Measurements from ENCODE around the gene DCHS2. TPM values are rescaled to one million over a fixed set of nuclear protein-coding genes. Genes with fewer than 3 reads are reported as not detected.

DCHS2 gene
- total RNA-seq, 2 donors from 2014 or later, result 0.13 to 0.24 TPM

- no peak overlapping the region for H3K27ac Mint-ChIP-seq
- no peaks in the 10 kb centered on the region for H3K4me1 ChIP-seq (ENCODE audit: control insufficient read depth, insufficient read depth, low read length)
- H3K4me3 Mint-ChIP-seq, result no peak overlapping the region
- no peaks in the 10 kb centered on the region for H3K36me3 Mint-ChIP-seq (ENCODE audit: low read depth)
- 90 to 100% methylated on average over 1 of the region's 1 CpG for WGBS, 2 experiments (ENCODE audit: insufficient coverage in 1 of 2, insufficient read length in 1 of 2)
- no peaks in the 10 kb centered on the region for H3K9me3 Mint-ChIP-seq
- H3K4me3 ChIP-seq (ENCODE audit: low read length), result no peak overlapping the region
- H3K27ac ChIP-seq (ENCODE audit: low read depth, low read length), result no peak overlapping the region
- no peaks in the 10 kb centered on the region for H3K27me3 Mint-ChIP-seq (ENCODE audit: insufficient read depth)
- no peak for DNase-seq
- H3K36me3 ChIP-seq (ENCODE audit: control insufficient read depth, insufficient read depth, low read length), result no peaks in the 10 kb centered on the region
- TF ChIP-seq, protein P1, sequence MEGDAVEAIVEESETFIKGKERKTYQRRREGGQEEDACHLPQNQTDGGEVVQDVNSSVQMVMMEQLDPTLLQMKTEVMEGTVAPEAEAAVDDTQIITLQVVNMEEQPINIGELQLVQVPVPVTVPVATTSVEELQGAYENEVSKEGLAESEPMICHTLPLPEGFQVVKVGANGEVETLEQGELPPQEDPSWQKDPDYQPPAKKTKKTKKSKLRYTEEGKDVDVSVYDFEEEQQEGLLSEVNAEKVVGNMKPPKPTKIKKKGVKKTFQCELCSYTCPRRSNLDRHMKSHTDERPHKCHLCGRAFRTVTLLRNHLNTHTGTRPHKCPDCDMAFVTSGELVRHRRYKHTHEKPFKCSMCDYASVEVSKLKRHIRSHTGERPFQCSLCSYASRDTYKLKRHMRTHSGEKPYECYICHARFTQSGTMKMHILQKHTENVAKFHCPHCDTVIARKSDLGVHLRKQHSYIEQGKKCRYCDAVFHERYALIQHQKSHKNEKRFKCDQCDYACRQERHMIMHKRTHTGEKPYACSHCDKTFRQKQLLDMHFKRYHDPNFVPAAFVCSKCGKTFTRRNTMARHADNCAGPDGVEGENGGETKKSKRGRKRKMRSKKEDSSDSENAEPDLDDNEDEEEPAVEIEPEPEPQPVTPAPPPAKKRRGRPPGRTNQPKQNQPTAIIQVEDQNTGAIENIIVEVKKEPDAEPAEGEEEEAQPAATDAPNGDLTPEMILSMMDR (conservative IDR thresholded peaks at IDR 0.05), result no peak
- no peak overlapping the region for H3K9ac ChIP-seq (ENCODE audit: extremely low read depth, low read length, poor library complexity, severe bottlenecking)
- H3K4me1 Mint-ChIP-seq, result no peaks in the 10 kb centered on the region
- H3K9me3 ChIP-seq (ENCODE audit: control insufficient read depth, low read length), result no peaks in the 10 kb centered on the region
- no peaks in the 10 kb centered on the region for H3K27me3 ChIP-seq (ENCODE audit: control insufficient read depth, insufficient read depth, low read length, poor library complexity, severe bottlenecking)
These were observed 15.4 kb downstream of the DCHS2 start for GRCh38 chr4:154476232-154476631.

DNA sequence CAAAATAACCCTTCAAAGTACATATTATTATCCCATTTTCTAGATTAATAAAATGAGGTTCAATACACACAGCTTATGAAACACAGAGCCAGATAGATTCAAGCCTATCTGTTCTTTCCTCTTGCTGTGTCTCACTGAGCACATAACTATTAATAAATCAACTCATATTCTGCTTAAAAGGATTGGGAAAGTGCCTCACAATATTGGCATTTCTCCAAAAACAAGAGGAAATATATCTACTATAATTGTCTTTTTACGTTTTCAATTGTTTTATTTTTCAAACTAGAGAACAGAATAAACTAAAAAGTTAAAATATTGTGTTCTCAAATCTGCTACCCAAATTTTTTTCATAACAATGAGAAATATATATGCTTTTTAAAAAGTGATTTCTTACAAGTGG, 15.8 kb downstream of the DCHS2 start:
- no peak for DNase-seq
- no peaks in the 10 kb centered on the region for H3K27me3 Mint-ChIP-seq (ENCODE audit: insufficient read depth)
- H3K27ac ChIP-seq (ENCODE audit: low read depth, low read length), result no peak overlapping the region
- no peaks in the 10 kb centered on the region for H3K4me1 Mint-ChIP-seq
- H3K27me3 ChIP-seq (ENCODE audit: control insufficient read depth, insufficient read depth, low read length, poor library complexity, severe bottlenecking), result no peaks in the 10 kb centered on the region
- H3K27ac Mint-ChIP-seq, result no peak overlapping the region
- no peak overlapping the region for H3K4me3 ChIP-seq (ENCODE audit: low read length)
- H3K9me3 ChIP-seq (ENCODE audit: control insufficient read depth, low read length), result no peaks in the 10 kb centered on the region
- H3K4me3 Mint-ChIP-seq, result no peak overlapping the region
- H3K9ac ChIP-seq (ENCODE audit: extremely low read depth, low read length, poor library complexity, severe bottlenecking), result no peak overlapping the region
- no peaks in the 10 kb centered on the region for H3K36me3 ChIP-seq (ENCODE audit: control insufficient read depth, insufficient read depth, low read length)
- TF ChIP-seq, protein P1 (conservative IDR thresholded peaks at IDR 0.05), result no peak
- no peaks in the 10 kb centered on the region for H3K36me3 Mint-ChIP-seq (ENCODE audit: low read depth)
- WGBS, 2 experiments (ENCODE audit: insufficient coverage in 1 of 2, insufficient read length in 1 of 2), result 80% methylated on average over 1 of the region's 1 CpG; no CpG with 5 or more reads in 1 of the 2 experiments
- H3K9me3 Mint-ChIP-seq, result no peaks in the 10 kb centered on the region
- no peaks in the 10 kb centered on the region for H3K4me1 ChIP-seq (ENCODE audit: control insufficient read depth, insufficient read depth, low read length)

DNA sequence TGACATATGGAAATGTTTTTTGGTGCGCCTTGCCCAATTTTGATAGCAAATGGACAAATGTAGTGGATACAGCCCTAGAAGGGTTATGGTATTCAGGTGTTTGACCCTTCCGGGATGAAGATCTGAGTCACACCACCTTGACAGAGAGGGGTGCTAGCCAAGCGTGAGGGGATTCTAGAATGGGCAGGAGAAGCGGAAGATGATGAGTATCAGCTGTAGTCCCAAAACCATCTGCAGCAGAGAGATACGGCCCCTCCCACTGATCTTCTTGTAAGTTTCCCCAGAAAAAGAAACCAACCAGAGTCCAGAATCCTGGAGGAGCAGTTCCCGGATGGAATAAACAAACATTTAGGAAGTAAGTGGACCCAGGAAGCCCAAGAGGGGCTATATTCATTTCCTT, 18.1 kb downstream of the DCHS2 start:
- Histone ChIP-seq H3K4me1 (ENCODE audit: control insufficient read depth, insufficient read depth, low read length) (no peaks in the 10 kb centered on the region), H3K9me3 (ENCODE audit: control insufficient read depth, low read length) (no peaks in the 10 kb centered on the region), H3K9ac (ENCODE audit: extremely low read depth, low read length, poor library complexity, severe bottlenecking) (no peak overlapping the region), H3K36me3 (ENCODE audit: control insufficient read depth, insufficient read depth, low read length) (no peaks in the 10 kb centered on the region), H3K4me3 (ENCODE audit: low read length) (no peak overlapping the region), H3K27me3 (ENCODE audit: control insufficient read depth, insufficient read depth, low read length, poor library complexity, severe bottlenecking) (no peaks in the 10 kb centered on the region), H3K27ac (ENCODE audit: low read depth, low read length) (no peak overlapping the region)
- Mint-ChIP-seq H3K27me3 (ENCODE audit: insufficient read depth) (no peaks in the 10 kb centered on the region), H3K27ac (no peak overlapping the region), H3K36me3 (ENCODE audit: low read depth) (no peaks in the 10 kb centered on the region), H3K4me3 (no peak overlapping the region), H3K9me3 (no peaks in the 10 kb centered on the region), H3K4me1 (no peaks in the 10 kb centered on the region)
- TF ChIP-seq, protein P1 (conservative IDR thresholded peaks at IDR 0.05), result no peak
- no peak for DNase-seq
- WGBS, 2 experiments (ENCODE audit: insufficient coverage in 1 of 2, insufficient read length in 1 of 2), result 73 to 77% methylated on average over 5 to 6 of the region's 6 CpGs
